ENCODE measurements around the gene DUSP5. TPM values are rescaled to one million over a fixed set of nuclear protein-coding genes. Genes with fewer than 3 reads are reported as not detected.

The DUSP5 gene
- total RNA-seq, 1 donor from 2014 or later: 5.2 TPM

DNA sequence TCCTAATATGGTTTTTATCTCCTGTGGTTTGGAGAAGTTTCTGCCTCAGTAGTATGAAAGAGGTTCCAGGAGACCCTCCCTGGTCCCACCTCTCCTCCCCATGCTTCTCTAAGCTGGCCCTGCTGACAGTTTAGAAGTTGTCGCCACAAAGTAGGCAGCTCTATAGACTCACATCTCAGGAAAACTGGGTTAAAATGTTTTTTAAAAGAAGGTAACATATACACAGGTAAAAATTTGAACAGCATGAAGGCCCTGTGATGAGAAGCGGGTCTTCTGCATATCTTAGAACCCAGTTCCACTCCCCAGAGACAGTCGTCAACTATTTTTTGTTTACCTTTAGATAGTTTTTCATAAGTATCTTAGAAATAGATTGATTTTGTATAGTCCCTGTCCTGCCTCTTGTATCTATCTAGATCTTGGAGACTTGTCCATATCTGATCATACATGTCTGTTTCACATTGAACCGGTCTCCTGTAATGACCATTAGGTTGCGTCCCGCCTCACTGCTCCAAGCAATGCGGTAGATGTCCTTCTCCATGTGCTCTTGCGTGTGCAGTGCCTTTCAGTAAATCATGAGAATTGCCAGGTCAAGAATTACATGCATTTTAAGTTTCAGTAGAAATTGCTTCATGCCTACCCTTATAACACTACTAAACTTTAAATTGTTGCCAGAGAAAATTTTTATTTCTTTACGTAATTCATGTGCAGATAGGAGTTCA, 2.2 kb downstream of the DUSP5 start:
- H3K9me3 ChIP-seq (ENCODE audit: control insufficient read depth in 3 of 3, low read length in 3 of 3): no peaks in the 10 kb centered on the region
- H3K4me1 ChIP-seq (ENCODE audit: control insufficient read depth in 3 of 3, insufficient read depth in 3 of 3, low read length in 3 of 3): peaks cover 42 to 50% (median 48%) of the 10 kb centered on the region in 3 donors
- peak overlapping the region; percentile 23 for H3K27ac ChIP-seq (ENCODE audit: low read depth, low read length)
- peaks cover 0 to 15% (median 9%) of the 10 kb centered on the region in 3 donors for H3K27me3 ChIP-seq (ENCODE audit: control insufficient read depth in 3 of 3, insufficient read depth in 3 of 3, low read length in 3 of 3)
- peak overlapping the region in 2 of 3 donors; percentile 7 to 29 for H3K4me3 ChIP-seq (ENCODE audit: low read length in 3 of 3)
- no peak overlapping the region for H3K9ac ChIP-seq (ENCODE audit: low read depth in 1 of 3, low read length in 3 of 3)
- H3K36me3 ChIP-seq (ENCODE audit: control insufficient read depth in 3 of 3, insufficient read depth in 3 of 3, low read length in 3 of 3): no peaks in the 10 kb centered on the region

GRCh38 chr10:110500515-110500905, 2.8 kb downstream of the DUSP5 start:
- Histone ChIP-seq H3K4me3 (ENCODE audit: low read length in 3 of 3) (no peak overlapping the region), H3K27ac (ENCODE audit: low read depth, low read length) (peak overlapping the region; percentile 41), H3K4me1 (ENCODE audit: control insufficient read depth in 3 of 3, insufficient read depth in 3 of 3, low read length in 3 of 3) (peaks cover 43 to 51% (median 48%) of the 10 kb centered on the region in 3 donors), H3K9ac (ENCODE audit: low read depth in 1 of 3, low read length in 3 of 3) (no peak overlapping the region), H3K9me3 (ENCODE audit: control insufficient read depth in 3 of 3, low read length in 3 of 3) (no peaks in the 10 kb centered on the region), H3K36me3 (ENCODE audit: control insufficient read depth in 3 of 3, insufficient read depth in 3 of 3, low read length in 3 of 3) (no peaks in the 10 kb centered on the region), H3K27me3 (ENCODE audit: control insufficient read depth in 3 of 3, insufficient read depth in 3 of 3, low read length in 3 of 3) (peaks cover 0 to 15% (median 9%) of the 10 kb centered on the region in 3 donors)

DNA sequence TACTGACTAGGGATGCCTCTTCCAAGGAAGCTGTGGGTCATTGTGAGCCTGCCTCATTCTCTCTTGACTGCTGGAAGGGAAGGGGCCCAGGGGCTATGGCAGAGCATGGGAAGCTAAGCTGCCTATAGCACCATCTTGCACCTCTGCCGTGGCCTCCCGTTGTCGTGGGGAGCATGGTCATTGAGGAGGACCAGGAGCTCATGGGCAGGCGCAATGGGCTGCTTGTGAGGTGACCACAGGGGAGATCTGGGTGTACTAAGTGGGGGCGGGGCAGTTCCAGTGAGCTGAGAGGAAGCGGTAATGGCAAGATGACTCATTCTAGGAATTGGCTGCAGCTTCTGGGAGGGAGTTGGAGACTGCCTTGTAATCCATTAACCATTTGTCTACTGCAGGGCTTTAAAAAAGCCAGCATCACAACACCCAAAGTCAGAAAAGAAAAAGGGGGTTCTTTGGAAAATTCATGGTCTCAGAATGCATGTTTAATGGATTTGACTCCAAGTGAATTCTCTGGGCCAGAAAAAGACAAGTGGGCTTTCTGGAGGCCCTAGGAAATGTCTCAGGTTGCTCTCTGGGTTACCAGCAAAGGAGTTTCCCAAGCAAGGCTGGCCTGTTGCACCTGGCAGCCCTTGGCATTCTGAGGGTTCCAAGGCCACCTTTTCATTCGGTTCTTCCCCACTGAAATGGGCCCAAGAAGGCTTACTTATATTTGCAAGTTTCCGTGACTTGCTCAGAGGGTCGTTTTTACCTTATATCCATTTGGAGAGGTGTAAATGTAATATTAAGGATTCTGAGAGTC, 3.6 kb downstream of the DUSP5 start:
- peaks cover 43 to 51% (median 45%) of the 10 kb centered on the region in 3 donors for H3K4me1 ChIP-seq (ENCODE audit: control insufficient read depth in 3 of 3, insufficient read depth in 3 of 3, low read length in 3 of 3)
- peak overlapping the region in 1 of 3 donors; percentile 16 for H3K9ac ChIP-seq (ENCODE audit: low read depth in 1 of 3, low read length in 3 of 3)
- H3K36me3 ChIP-seq (ENCODE audit: control insufficient read depth in 3 of 3, insufficient read depth in 3 of 3, low read length in 3 of 3): no peaks in the 10 kb centered on the region
- H3K4me3 ChIP-seq (ENCODE audit: low read length in 3 of 3): peak overlapping the region; percentile 24 to 60 (median 50)
- H3K27ac ChIP-seq (ENCODE audit: low read depth, low read length): peak overlapping the region; percentile 67
- peaks cover 0 to 15% (median 9%) of the 10 kb centered on the region in 3 donors for H3K27me3 ChIP-seq (ENCODE audit: control insufficient read depth in 3 of 3, insufficient read depth in 3 of 3, low read length in 3 of 3)
- H3K9me3 ChIP-seq (ENCODE audit: control insufficient read depth in 3 of 3, low read length in 3 of 3): no peaks in the 10 kb centered on the region

- Histone ChIP-seq H3K4me1 (ENCODE audit: control insufficient read depth in 3 of 3, insufficient read depth in 3 of 3, low read length in 3 of 3) (peaks cover 39 to 47% (median 40%) of the 10 kb centered on the region in 3 donors), H3K4me3 (ENCODE audit: low read length in 3 of 3) (no peak overlapping the region), H3K27ac (ENCODE audit: low read depth, low read length) (peak overlapping the region; percentile 67), H3K27me3 (ENCODE audit: control insufficient read depth in 3 of 3, insufficient read depth in 3 of 3, low read length in 3 of 3) (peaks cover 0 to 15% (median 9%) of the 10 kb centered on the region in 3 donors), H3K9me3 (ENCODE audit: control insufficient read depth in 3 of 3, low read length in 3 of 3) (no peaks in the 10 kb centered on the region), H3K9ac (ENCODE audit: low read depth in 1 of 3, low read length in 3 of 3) (no peak overlapping the region), H3K36me3 (ENCODE audit: control insufficient read depth in 3 of 3, insufficient read depth in 3 of 3, low read length in 3 of 3) (no peaks in the 10 kb centered on the region)
These were observed 4.6 kb downstream of the DUSP5 start for GRCh38 chr10:110502072-110502845.

- no peaks in the 10 kb centered on the region for H3K36me3 ChIP-seq (ENCODE audit: control insufficient read depth in 3 of 3, insufficient read depth in 3 of 3, low read length in 3 of 3)
- H3K4me3 ChIP-seq (ENCODE audit: low read length in 3 of 3): no peak overlapping the region
- no peak overlapping the region for H3K9ac ChIP-seq (ENCODE audit: low read depth in 1 of 3, low read length in 3 of 3)
- H3K27me3 ChIP-seq (ENCODE audit: control insufficient read depth in 3 of 3, insufficient read depth in 3 of 3, low read length in 3 of 3): peaks cover 0 to 15% (median 9%) of the 10 kb centered on the region in 3 donors
- H3K4me1 ChIP-seq (ENCODE audit: control insufficient read depth in 3 of 3, insufficient read depth in 3 of 3, low read length in 3 of 3): peaks cover 39 to 49% (median 40%) of the 10 kb centered on the region in 3 donors
- peak overlapping the region; percentile 67 for H3K27ac ChIP-seq (ENCODE audit: low read depth, low read length)
- H3K9me3 ChIP-seq (ENCODE audit: control insufficient read depth in 3 of 3, low read length in 3 of 3): no peaks in the 10 kb centered on the region
These were observed 5.2 kb downstream of the DUSP5 start for GRCh38 chr10:110502851-110503301.

- Histone ChIP-seq H3K9ac (ENCODE audit: low read depth in 1 of 3, low read length in 3 of 3) (no peak overlapping the region), H3K36me3 (ENCODE audit: control insufficient read depth in 3 of 3, insufficient read depth in 3 of 3, low read length in 3 of 3) (no peaks in the 10 kb centered on the region), H3K27me3 (ENCODE audit: control insufficient read depth in 3 of 3, insufficient read depth in 3 of 3, low read length in 3 of 3) (peaks cover 0 to 13% (median 5%) of the 10 kb centered on the region in 3 donors), H3K4me3 (ENCODE audit: low read length in 3 of 3) (peak overlapping the region in 1 of 3 donors; percentile 2), H3K27ac (ENCODE audit: low read depth, low read length) (peak overlapping the region; percentile 67), H3K4me1 (ENCODE audit: control insufficient read depth in 3 of 3, insufficient read depth in 3 of 3, low read length in 3 of 3) (peaks cover 42 to 55% (median 45%) of the 10 kb centered on the region in 3 donors), H3K9me3 (ENCODE audit: control insufficient read depth in 3 of 3, low read length in 3 of 3) (no peaks in the 10 kb centered on the region)
These were observed 5.9 kb downstream of the DUSP5 start for GRCh38 chr10:110503528-110504110.

GRCh38 chr10:110504111-110504735, 6.5 kb downstream of the DUSP5 start:
- no peaks in the 10 kb centered on the region for H3K36me3 ChIP-seq (ENCODE audit: control insufficient read depth in 3 of 3, insufficient read depth in 3 of 3, low read length in 3 of 3)
- H3K9ac ChIP-seq (ENCODE audit: low read depth in 1 of 3, low read length in 3 of 3): no peak overlapping the region
- H3K4me1 ChIP-seq (ENCODE audit: control insufficient read depth in 3 of 3, insufficient read depth in 3 of 3, low read length in 3 of 3): peaks cover 38 to 49% (median 46%) of the 10 kb centered on the region in 3 donors
- H3K9me3 ChIP-seq (ENCODE audit: control insufficient read depth in 3 of 3, low read length in 3 of 3): no peaks in the 10 kb centered on the region
- H3K27me3 ChIP-seq (ENCODE audit: control insufficient read depth in 3 of 3, insufficient read depth in 3 of 3, low read length in 3 of 3): peaks cover 0 to 9% (median 0%) of the 10 kb centered on the region in 3 donors
- peak overlapping the region; percentile 67 for H3K27ac ChIP-seq (ENCODE audit: low read depth, low read length)
- H3K4me3 ChIP-seq (ENCODE audit: low read length in 3 of 3): peak overlapping the region in 1 of 3 donors; percentile 2

- H3K27ac ChIP-seq (ENCODE audit: low read depth, low read length): peak overlapping the region; percentile 67
- H3K27me3 ChIP-seq (ENCODE audit: control insufficient read depth in 3 of 3, insufficient read depth in 3 of 3, low read length in 3 of 3): peaks cover 0 to 4% (median 0%) of the 10 kb centered on the region in 3 donors
- H3K9me3 ChIP-seq (ENCODE audit: control insufficient read depth in 3 of 3, low read length in 3 of 3): no peaks in the 10 kb centered on the region
- H3K4me3 ChIP-seq (ENCODE audit: low read length in 3 of 3): no peak overlapping the region
- H3K36me3 ChIP-seq (ENCODE audit: control insufficient read depth in 3 of 3, insufficient read depth in 3 of 3, low read length in 3 of 3): peaks cover 0 to under 1% (median 0%) of the 10 kb centered on the region in 3 donors
- H3K4me1 ChIP-seq (ENCODE audit: control insufficient read depth in 3 of 3, insufficient read depth in 3 of 3, low read length in 3 of 3): peaks cover 38 to 49% (median 47%) of the 10 kb centered on the region in 3 donors
- no peak overlapping the region for H3K9ac ChIP-seq (ENCODE audit: low read depth in 1 of 3, low read length in 3 of 3)
These were observed 7.5 kb downstream of the DUSP5 start for GRCh38 chr10:110505130-110505770.
